ENCODE data around the gene VWA5A. TPM values are rescaled to one million over a fixed set of nuclear protein-coding genes. Genes with fewer than 3 reads are reported as not detected.

The VWA5A gene
- total RNA-seq, 4 donors from 2014 or later: 22.9 to 27.6 (median 26.4) TPM

- Histone ChIP-seq H3K27ac (no peak overlapping the region), H3K27me3 (no peaks in the 10 kb centered on the region), H3K9me3 (no peaks in the 10 kb centered on the region), H3K4me1 (peaks cover 7% of the 10 kb centered on the region), H3K4me3 (no peak overlapping the region), H3K36me3 (no peaks in the 10 kb centered on the region)
- TF ChIP-seq EP300 (IDR thresholded peaks at IDR 0.05): no peak
- no peak for TF ChIP-seq POLR2A (IDR thresholded peaks at IDR 0.05)
- TF ChIP-seq, protein P1, sequence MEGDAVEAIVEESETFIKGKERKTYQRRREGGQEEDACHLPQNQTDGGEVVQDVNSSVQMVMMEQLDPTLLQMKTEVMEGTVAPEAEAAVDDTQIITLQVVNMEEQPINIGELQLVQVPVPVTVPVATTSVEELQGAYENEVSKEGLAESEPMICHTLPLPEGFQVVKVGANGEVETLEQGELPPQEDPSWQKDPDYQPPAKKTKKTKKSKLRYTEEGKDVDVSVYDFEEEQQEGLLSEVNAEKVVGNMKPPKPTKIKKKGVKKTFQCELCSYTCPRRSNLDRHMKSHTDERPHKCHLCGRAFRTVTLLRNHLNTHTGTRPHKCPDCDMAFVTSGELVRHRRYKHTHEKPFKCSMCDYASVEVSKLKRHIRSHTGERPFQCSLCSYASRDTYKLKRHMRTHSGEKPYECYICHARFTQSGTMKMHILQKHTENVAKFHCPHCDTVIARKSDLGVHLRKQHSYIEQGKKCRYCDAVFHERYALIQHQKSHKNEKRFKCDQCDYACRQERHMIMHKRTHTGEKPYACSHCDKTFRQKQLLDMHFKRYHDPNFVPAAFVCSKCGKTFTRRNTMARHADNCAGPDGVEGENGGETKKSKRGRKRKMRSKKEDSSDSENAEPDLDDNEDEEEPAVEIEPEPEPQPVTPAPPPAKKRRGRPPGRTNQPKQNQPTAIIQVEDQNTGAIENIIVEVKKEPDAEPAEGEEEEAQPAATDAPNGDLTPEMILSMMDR (IDR thresholded peaks at IDR 0.05): no peak
- no peak for TF ChIP-seq POLR2AphosphoS5 (IDR thresholded peaks at IDR 0.05)
- DNase-seq (ENCODE audit: low spot score in 2 of 2): no peak
- WGBS: 53% methylated on average over 1 of the region's 1 CpG
Measured at GRCh38 chr11:124179310-124179709, 64.1 kb downstream of the VWA5A start.

- no peak for DNase-seq (ENCODE audit: low spot score in 2 of 2)
- TF ChIP-seq, protein P1 (IDR thresholded peaks at IDR 0.05): no peak
- TF ChIP-seq EP300 (IDR thresholded peaks at IDR 0.05): no peak
- no peak for TF ChIP-seq POLR2AphosphoS5 (IDR thresholded peaks at IDR 0.05)
- TF ChIP-seq POLR2A (IDR thresholded peaks at IDR 0.05): no peak
- Histone ChIP-seq H3K27ac (no peak within 1 kb of the TSS), H3K4me3 (no peak within 1 kb of the TSS), H3K27me3 (no peaks in the 10 kb centered on the region), H3K36me3 (no peaks in the 10 kb centered on the region), H3K4me1 (peaks cover 7% of the 10 kb centered on the region), H3K9me3 (no peaks in the 10 kb centered on the region)
- WGBS: 26% methylated on average over 3 of the region's 3 CpGs
Measured at GRCh38 chr11:124183068-124183467, 67.8 kb downstream of the VWA5A start, which contains the start of gene OR10D3. Gene OR10D3, plus strand, starts transcription at chr11:124183345. Its CDS starts 1,925 bp downstream, at chr11:124185270.

DNA sequence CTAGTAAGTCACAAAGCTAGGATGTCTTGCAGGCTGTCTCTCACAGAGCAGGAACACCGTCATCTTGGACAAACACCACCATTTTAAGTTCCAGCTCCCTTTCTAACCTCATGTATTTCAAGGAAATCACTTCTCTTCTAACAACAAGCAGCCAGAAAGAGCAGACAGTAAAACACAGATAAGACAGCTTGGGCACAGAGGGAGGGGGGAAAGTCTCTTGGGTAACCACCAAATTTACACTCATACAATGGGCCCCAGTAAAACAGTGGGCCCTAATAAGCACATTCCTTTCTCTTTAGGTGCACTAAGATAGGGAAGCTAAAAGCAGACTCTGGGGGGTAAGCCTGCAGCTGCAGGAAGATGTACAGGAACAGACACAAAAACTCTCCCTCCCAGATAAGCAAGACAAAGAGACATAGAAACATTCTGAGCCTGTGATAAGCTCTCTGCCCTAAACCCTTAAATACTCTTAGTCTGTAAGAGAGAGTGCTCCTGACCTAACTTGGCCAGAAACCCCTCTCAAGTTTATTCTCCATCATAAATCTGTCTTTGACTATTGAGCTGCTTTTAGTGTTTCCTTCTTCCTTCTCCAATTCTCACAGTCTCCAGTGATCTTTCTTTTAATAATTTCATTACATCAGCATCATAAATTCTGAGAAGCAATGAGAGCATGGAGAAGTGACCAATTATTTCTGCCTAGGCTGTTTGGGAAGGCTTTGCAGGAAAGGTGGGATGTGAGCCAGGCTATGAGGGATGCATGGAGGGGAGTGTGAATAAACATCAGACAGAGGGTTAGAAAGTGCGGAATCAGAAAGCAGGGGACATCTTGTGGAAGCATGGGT lies 75.3 kb downstream of the VWA5A start:
- no peaks in the 10 kb centered on the region for H3K9me3 ChIP-seq
- H3K27ac ChIP-seq: no peak overlapping the region
- H3K36me3 ChIP-seq: no peaks in the 10 kb centered on the region
- H3K4me1 ChIP-seq: no peaks in the 10 kb centered on the region
- TF ChIP-seq, protein P1 (IDR thresholded peaks at IDR 0.05): no peak
- TF ChIP-seq EP300 (IDR thresholded peaks at IDR 0.05): no peak
- no peak for TF ChIP-seq POLR2A (IDR thresholded peaks at IDR 0.05)
- TF ChIP-seq POLR2AphosphoS5 (IDR thresholded peaks at IDR 0.05): no peak
- H3K4me3 ChIP-seq: no peak overlapping the region
- 64% methylated on average over 2 of the region's 2 CpGs for WGBS
- no peaks in the 10 kb centered on the region for H3K27me3 ChIP-seq
- no peak for DNase-seq (ENCODE audit: low spot score in 2 of 2)

GRCh38 chr11:124193221-124194010 lies 78.2 kb downstream of the VWA5A start:
- H3K4me1 ChIP-seq: no peaks in the 10 kb centered on the region
- DNase-seq (ENCODE audit: low spot score in 2 of 2): no peak
- no peaks in the 10 kb centered on the region for H3K9me3 ChIP-seq
- TF ChIP-seq POLR2AphosphoS5 (IDR thresholded peaks at IDR 0.05) (no peak), POLR2A (IDR thresholded peaks at IDR 0.05) (no peak), EP300 (IDR thresholded peaks at IDR 0.05) (no peak)
- TF ChIP-seq, protein P1 (IDR thresholded peaks at IDR 0.05): no peak
- no peak overlapping the region for H3K4me3 ChIP-seq
- H3K36me3 ChIP-seq: no peaks in the 10 kb centered on the region
- peak overlapping the region; percentile 74 for H3K27ac ChIP-seq
- WGBS: 44% methylated on average over 6 of the region's 6 CpGs
- no peaks in the 10 kb centered on the region for H3K27me3 ChIP-seq
